ENCODE data around the gene DOLPP1.
"Not testable (repeated sequence)": the region's sequence is repeated elsewhere in the genome, so short reads cannot be mapped to it uniquely, and the experiment has no call there.

Gene DOLPP1

DNA sequence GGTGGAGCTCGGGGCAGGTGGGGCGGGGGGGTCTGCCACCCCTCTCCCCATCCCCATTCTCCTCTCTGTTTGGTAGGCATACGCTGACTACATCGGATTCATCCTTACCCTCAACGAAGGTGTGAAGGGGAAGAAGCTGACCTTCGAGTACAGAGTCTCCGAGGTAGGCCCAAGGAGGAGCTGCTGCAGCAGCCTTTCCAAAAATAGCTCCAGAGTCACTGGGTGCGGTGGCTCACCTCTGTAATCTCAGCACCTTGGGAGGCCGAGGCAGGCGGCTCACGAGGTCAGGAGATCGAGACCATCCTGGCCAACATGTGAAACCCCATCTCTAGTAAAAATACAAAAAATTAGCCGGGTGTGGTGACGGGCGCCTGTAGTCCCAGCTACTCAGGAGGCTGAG lies 42.1 kb downstream of the DOLPP1 start:
- not testable (repeated sequence) for H3K27ac ChIP-seq (replicated peaks); H3K27me3 ChIP-seq (ENCODE audit: insufficient read depth, poor library complexity, severe bottlenecking); DNase-seq (ENCODE audit: low read depth in 1 of 2, low spot score in 1 of 2); H3K4me3 ChIP-seq (replicated peaks; ENCODE audit: insufficient read depth, low read length)

DNA sequence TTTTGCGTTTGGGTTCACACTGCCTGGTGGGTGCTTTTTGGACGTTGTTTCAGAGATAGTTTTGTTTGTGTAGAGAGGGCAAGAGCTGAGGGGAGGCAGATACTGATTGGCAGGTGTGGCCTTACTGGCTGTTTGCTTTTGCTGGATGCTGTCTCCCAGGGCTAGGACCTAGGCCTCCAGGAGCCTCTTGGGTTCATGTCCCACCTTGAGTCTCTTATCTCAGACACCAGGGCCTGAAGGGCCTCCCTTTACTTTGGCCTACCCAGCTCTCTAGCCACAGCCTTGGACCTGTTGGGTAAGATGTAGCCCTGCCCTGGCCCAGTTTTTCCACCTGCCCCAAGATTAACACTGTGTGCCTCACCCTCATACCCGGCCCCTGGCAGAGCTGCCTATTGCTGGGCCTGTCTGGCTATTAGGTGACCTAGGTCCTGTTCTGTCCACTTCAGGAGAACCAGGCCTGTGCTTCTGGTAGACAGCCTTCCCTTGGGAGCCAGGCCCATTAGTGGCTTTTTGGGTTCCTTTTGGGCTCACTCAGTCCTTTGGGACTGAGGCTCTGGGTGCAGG lies 43.7 kb downstream of the DOLPP1 start:
- H3K27me3 ChIP-seq (ENCODE audit: insufficient read depth, poor library complexity, severe bottlenecking) = no peaks in the 10 kb centered on the region
- no peak for DNase-seq (ENCODE audit: low read depth in 1 of 2, low spot score in 1 of 2)
- no peak overlapping the region for H3K4me3 ChIP-seq (replicated peaks; ENCODE audit: insufficient read depth, low read length)
- TF ChIP-seq, protein P1, sequence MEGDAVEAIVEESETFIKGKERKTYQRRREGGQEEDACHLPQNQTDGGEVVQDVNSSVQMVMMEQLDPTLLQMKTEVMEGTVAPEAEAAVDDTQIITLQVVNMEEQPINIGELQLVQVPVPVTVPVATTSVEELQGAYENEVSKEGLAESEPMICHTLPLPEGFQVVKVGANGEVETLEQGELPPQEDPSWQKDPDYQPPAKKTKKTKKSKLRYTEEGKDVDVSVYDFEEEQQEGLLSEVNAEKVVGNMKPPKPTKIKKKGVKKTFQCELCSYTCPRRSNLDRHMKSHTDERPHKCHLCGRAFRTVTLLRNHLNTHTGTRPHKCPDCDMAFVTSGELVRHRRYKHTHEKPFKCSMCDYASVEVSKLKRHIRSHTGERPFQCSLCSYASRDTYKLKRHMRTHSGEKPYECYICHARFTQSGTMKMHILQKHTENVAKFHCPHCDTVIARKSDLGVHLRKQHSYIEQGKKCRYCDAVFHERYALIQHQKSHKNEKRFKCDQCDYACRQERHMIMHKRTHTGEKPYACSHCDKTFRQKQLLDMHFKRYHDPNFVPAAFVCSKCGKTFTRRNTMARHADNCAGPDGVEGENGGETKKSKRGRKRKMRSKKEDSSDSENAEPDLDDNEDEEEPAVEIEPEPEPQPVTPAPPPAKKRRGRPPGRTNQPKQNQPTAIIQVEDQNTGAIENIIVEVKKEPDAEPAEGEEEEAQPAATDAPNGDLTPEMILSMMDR (IDR thresholded peaks at IDR 0.05; ENCODE audit: insufficient read depth, low read length) = no peak
- TF ChIP-seq SPI1 (IDR thresholded peaks at IDR 0.05; ENCODE audit: borderline replicate concordance, low read depth) = no peak
- no peak for TF ChIP-seq POLR2AphosphoS5 (IDR thresholded peaks at IDR 0.05; ENCODE audit: low read depth)
- TF ChIP-seq, protein P2, sequence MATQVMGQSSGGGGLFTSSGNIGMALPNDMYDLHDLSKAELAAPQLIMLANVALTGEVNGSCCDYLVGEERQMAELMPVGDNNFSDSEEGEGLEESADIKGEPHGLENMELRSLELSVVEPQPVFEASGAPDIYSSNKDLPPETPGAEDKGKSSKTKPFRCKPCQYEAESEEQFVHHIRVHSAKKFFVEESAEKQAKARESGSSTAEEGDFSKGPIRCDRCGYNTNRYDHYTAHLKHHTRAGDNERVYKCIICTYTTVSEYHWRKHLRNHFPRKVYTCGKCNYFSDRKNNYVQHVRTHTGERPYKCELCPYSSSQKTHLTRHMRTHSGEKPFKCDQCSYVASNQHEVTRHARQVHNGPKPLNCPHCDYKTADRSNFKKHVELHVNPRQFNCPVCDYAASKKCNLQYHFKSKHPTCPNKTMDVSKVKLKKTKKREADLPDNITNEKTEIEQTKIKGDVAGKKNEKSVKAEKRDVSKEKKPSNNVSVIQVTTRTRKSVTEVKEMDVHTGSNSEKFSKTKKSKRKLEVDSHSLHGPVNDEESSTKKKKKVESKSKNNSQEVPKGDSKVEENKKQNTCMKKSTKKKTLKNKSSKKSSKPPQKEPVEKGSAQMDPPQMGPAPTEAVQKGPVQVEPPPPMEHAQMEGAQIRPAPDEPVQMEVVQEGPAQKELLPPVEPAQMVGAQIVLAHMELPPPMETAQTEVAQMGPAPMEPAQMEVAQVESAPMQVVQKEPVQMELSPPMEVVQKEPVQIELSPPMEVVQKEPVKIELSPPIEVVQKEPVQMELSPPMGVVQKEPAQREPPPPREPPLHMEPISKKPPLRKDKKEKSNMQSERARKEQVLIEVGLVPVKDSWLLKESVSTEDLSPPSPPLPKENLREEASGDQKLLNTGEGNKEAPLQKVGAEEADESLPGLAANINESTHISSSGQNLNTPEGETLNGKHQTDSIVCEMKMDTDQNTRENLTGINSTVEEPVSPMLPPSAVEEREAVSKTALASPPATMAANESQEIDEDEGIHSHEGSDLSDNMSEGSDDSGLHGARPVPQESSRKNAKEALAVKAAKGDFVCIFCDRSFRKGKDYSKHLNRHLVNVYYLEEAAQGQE (IDR thresholded peaks at IDR 0.05; ENCODE audit: insufficient replicate concordance, low read depth) = no peak
- TF ChIP-seq GABPA (IDR thresholded peaks at IDR 0.05; ENCODE audit: low read depth) = no peak
- no peak overlapping the region for H3K27ac ChIP-seq (replicated peaks)

DNA sequence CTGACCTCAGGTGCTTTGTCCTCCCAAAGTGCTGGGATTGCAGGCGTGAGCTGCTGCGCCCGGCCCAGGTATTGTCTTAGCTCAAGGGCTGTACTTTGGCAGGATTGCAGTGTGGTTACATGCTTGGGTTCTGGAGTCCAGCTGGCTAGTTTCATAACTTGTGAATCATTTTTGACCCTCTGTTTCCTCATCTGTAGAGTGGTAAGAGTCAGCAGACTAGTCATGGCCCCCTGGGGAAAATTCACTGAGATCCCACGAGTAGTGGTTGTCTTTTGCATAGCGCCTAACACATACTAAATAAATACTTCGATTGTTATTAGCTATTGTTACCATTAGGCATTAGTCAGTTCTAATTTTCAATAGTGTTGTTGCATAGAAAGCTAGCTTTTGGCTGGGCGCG lies 44.6 kb downstream of the DOLPP1 start:
- DNase-seq (ENCODE audit: low read depth in 1 of 2, low spot score in 1 of 2) = no peak
- Histone ChIP-seq H3K27me3 (ENCODE audit: insufficient read depth, poor library complexity, severe bottlenecking) (no peaks in the 10 kb centered on the region), H3K4me3 (replicated peaks; ENCODE audit: insufficient read depth, low read length) (no peak overlapping the region), H3K27ac (replicated peaks) (no peak overlapping the region)
- TF ChIP-seq POLR2AphosphoS5 (IDR thresholded peaks at IDR 0.05; ENCODE audit: low read depth) (no peak), GABPA (IDR thresholded peaks at IDR 0.05; ENCODE audit: low read depth) (no peak), SPI1 (IDR thresholded peaks at IDR 0.05; ENCODE audit: borderline replicate concordance, low read depth) (no peak)
- TF ChIP-seq, protein P2 (IDR thresholded peaks at IDR 0.05; ENCODE audit: insufficient replicate concordance, low read depth) = no peak
- TF ChIP-seq, protein P1 (IDR thresholded peaks at IDR 0.05; ENCODE audit: insufficient read depth, low read length) = no peak

DNA sequence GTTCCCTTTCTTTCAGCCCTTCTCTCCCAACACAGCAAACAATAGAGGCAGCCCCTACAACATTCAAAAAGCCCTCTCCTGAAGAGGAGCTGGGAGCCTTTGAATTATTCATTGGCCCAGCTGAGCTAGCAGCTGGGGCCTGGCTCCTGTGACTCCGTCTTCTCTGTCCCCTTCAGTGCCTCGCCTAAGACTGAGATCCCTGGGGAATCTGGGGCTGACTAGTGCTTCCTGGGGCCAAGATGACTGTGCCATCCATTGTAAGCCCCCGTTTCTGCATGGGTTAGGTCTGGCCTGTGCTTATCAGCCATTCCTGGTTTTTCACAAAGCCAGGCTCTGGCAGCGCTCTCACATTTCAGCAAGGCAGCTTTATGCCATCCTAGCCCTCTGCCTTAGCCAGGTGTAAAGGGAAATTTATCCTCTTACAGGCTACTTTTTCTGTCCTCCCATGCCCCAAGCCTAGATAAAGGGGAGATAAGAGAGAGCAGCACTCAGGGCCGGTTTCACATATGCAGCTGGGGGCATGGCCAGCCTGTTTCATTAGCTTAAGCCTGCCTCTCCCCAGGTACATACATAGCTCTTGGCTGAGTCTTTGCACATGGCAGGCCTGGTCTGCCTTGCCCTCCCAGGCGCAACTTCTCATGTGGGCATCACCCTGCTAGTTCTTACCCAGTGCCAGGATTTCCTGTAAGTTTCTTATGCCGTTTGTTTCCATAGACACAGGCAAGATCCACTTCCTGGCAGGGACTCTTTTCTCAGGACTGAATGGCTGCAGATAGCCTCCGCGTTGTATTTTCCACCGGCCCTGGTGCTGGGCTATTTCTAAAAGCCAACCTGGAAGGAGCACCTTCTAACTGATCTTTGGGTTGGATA lies 46.1 kb downstream of the DOLPP1 start:
- DNase-seq (ENCODE audit: low read depth in 1 of 2, low spot score in 1 of 2) = no peak
- Histone ChIP-seq H3K4me3 (replicated peaks; ENCODE audit: insufficient read depth, low read length) (no peak overlapping the region), H3K27ac (replicated peaks) (no peak overlapping the region), H3K27me3 (ENCODE audit: insufficient read depth, poor library complexity, severe bottlenecking) (no peaks in the 10 kb centered on the region)
- TF ChIP-seq, protein P2 (IDR thresholded peaks at IDR 0.05; ENCODE audit: insufficient replicate concordance, low read depth) = no peak
